ENCODE measurements around the gene GADL1. TPM values are rescaled to one million over a fixed set of nuclear protein-coding genes. Genes with fewer than 3 reads are reported as not detected.

The GADL1 gene
- total and polyA plus RNA-seq, 7 donors: 0.89 to 5.6 (median 1.5) TPM

- H3K36me3 ChIP-seq (ENCODE audit: insufficient read depth in 1 of 2, low read depth in 1 of 2): no peaks in the 10 kb centered on the region
- H3K27me3 ChIP-seq (ENCODE audit: insufficient read depth in 3 of 3, low read length in 2 of 3): no peaks in the 10 kb centered on the region
- ATAC-seq: peak in 1 of 4 donors; percentile 51
- no peaks in the 10 kb centered on the region for H3K9me3 ChIP-seq
- WGBS, 3 donors: 27 to 39% (median 32%) methylated on average over 8 of the region's 8 CpGs
- intact Hi-C loops (cut with DNase I): loop anchor here in 1 of 2 donors (5.0 kb wide), 1 partner anchor 122 kb away; no protein-coding TSS in a partner anchor
- DNase-seq: no peak
- H3K27ac ChIP-seq: peak overlapping the region; percentile 79
- peaks cover 9% of the 10 kb centered on the region for H3K4me1 ChIP-seq
- no peak for TF ChIP-seq CTCF (IDR thresholded peaks at IDR 0.05)
- H3K4me3 ChIP-seq: peak overlapping the region; percentile 74
These were observed 659 bp downstream of the GADL1 start for GRCh38 chr3:30893678-30894325.

GRCh38 chr3:30890907-30891306 lies 3.6 kb downstream of the GADL1 start:
- H3K4me3 ChIP-seq: no peak overlapping the region
- H3K27ac ChIP-seq: no peak overlapping the region
- WGBS, 3 donors: 21 to 39% (median 34%) methylated on average over 1 of the region's 1 CpG
- no peaks in the 10 kb centered on the region for H3K9me3 ChIP-seq
- ATAC-seq (no peak), DNase-seq (no peak)
- no peaks in the 10 kb centered on the region for H3K36me3 ChIP-seq (ENCODE audit: insufficient read depth in 1 of 2, low read depth in 1 of 2)
- H3K27me3 ChIP-seq (ENCODE audit: insufficient read depth in 3 of 3, low read length in 2 of 3): no peaks in the 10 kb centered on the region
- H3K4me1 ChIP-seq: peaks cover 9% of the 10 kb centered on the region
- intact Hi-C loops (cut with DNase I): loop anchor here in 1 of 2 donors (5.0 kb wide), 1 partner anchor 119 kb away; no protein-coding TSS in a partner anchor
- TF ChIP-seq CTCF (IDR thresholded peaks at IDR 0.05): no peak

GRCh38 chr3:30886888-30887287 lies 7.6 kb downstream of the GADL1 start:
- no peaks in the 10 kb centered on the region for H3K27me3 ChIP-seq (ENCODE audit: insufficient read depth in 3 of 3, low read length in 2 of 3)
- no peak overlapping the region for H3K4me3 ChIP-seq
- no peak overlapping the region for H3K27ac ChIP-seq
- 65 to 91% (median 69%) methylated on average over 2 of the region's 2 CpGs for WGBS, 3 donors
- intact Hi-C loops (cut with DNase I): no loop called here
- H3K36me3 ChIP-seq (ENCODE audit: insufficient read depth in 1 of 2, low read depth in 1 of 2): no peaks in the 10 kb centered on the region
- TF ChIP-seq CTCF (IDR thresholded peaks at IDR 0.05): no peak
- ATAC-seq (peak in 2 of 4 donors; percentile 64 to 78), DNase-seq (no peak)
- no peaks in the 10 kb centered on the region for H3K4me1 ChIP-seq
- no peaks in the 10 kb centered on the region for H3K9me3 ChIP-seq

GRCh38 chr3:30878862-30879261 lies 15.6 kb downstream of the GADL1 start:
- DNase-seq (no peak), ATAC-seq (no peak)
- no peak for TF ChIP-seq CTCF (IDR thresholded peaks at IDR 0.05)
- Histone ChIP-seq H3K4me3 (no peak overlapping the region), H3K9me3 (no peaks in the 10 kb centered on the region), H3K36me3 (ENCODE audit: insufficient read depth in 1 of 2, low read depth in 1 of 2) (no peaks in the 10 kb centered on the region), H3K27me3 (ENCODE audit: insufficient read depth in 3 of 3, low read length in 2 of 3) (no peaks in the 10 kb centered on the region), H3K27ac (no peak overlapping the region), H3K4me1 (peaks cover 20% of the 10 kb centered on the region)
- WGBS, 3 donors: 37 to 67% (median 42%) methylated on average over 1 of the region's 1 CpG
- intact Hi-C loops (cut with DNase I): no loop called here

- Histone ChIP-seq H3K27me3 (ENCODE audit: insufficient read depth in 3 of 3, low read length in 2 of 3) (no peaks in the 10 kb centered on the region), H3K4me1 (peaks cover 30% of the 10 kb centered on the region), H3K4me3 (no peak overlapping the region), H3K27ac (peak overlapping the region; percentile 36), H3K9me3 (no peaks in the 10 kb centered on the region), H3K36me3 (ENCODE audit: insufficient read depth in 1 of 2, low read depth in 1 of 2) (no peaks in the 10 kb centered on the region)
- intact Hi-C loops (cut with DNase I): no loop called here
- DNase-seq: no peak
- ATAC-seq: peak; percentile 74 to 85 (median 78)
- WGBS, 3 donors: 40 to 68% (median 44%) methylated on average over 5 of the region's 5 CpGs
- peak; percentile 13 for TF ChIP-seq CTCF (IDR thresholded peaks at IDR 0.05)
These were observed 19.0 kb downstream of the GADL1 start for GRCh38 chr3:30875505-30875904.
